NCI-H1436 (cell line): ENCODE results near the gene FAF2.
"Not testable (repeated sequence)": the region's sequence is repeated elsewhere in the genome, so short reads cannot be mapped to it uniquely, and the experiment has no call there.

Experiments used
- DNase-seq: peaks from one replicate; lab custom pipeline; 2025; lab: John Stamatoyannopoulos, UW

FAF2 gene

DNA sequence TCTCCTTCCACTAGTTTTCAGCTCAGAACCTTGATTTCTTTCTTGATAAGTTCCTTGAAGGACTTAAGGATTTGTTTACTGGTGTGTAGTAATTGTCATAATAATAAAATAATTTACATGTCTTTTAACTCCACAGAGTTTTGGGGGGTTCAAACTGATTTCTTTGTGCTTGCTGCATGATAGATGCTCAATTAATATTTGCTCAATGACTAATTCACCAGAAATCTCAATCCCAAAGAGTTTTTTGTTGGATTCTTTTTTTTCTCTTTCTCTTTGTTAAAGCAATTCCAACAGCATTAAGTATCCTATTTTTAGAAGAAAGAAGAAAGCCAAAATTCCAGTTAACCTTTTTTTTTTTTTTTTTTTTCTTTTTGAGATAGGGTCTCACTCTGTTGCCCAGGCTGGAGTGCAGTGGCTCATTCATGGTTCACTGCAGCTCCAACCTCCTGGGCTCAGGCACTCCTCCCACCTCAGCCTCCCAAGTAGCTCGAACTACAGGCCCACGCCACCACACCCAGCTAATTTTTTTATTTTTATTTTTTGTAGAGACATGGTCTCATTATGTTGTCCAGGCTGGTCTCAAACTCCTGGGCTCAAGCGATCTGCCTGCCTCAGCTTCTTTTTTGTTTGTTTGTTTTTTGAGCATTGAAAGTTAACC is 10.8 kb downstream of the FAF2 start:
- no peak for DNase-seq

- no peak for DNase-seq
Measured at GRCh38 chr5:176461349-176461748, 13.2 kb downstream of the FAF2 start.

DNA sequence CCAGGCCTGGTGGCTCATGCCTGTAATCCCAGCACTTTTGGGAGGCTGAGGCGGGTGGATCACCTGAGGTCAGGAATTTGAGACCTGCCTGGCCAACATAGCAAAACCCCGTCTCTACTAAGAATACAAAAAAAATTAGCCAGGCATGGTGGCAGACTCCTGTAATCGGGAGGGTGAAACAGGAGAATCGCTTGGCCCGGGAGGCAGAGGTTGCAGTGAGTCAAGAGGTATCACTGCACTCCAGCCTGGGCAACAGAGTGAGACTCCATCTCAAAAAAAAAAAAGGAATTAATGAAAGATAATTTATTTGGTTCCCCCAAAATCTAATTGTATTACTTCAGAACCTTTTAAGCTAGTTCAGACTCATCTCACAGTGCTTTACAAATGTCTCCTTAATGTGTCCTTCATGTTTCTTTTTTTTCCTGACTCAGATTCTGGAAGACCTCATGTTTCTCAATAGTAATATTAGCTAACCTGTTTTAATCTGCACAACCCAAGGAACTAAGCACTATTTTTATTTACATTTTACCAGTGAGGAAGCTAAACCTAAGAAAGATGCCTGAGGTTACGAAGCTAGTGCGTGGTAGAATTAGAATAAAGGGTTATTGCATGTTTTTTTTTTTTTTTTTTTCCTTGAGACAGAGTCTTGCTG is 15.1 kb downstream of the FAF2 start:
- DNase-seq, result no peak

GRCh38 chr5:176466245-176466871 is 18.2 kb downstream of the FAF2 start:
- DNase-seq, result no peak

DNA sequence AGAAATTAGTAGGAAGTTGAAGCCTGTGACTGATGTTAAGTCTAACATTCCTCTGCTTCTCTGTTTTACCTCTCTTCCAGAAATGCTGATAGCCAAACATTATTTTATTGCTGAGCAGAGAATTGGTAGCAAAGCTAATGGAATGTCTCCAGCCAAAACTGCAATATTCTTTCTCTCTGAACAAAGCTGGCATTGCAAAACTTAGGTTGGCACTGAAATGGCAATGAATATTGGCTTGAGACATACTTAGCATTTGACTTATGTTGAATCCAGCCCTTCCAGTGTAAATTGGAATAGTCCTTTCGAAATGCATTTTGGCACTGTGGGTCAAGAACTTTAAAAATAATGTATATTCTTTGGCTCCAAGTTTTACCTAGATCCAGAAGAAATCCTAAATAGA is 21.1 kb downstream of the FAF2 start:
- no peak for DNase-seq

DNA sequence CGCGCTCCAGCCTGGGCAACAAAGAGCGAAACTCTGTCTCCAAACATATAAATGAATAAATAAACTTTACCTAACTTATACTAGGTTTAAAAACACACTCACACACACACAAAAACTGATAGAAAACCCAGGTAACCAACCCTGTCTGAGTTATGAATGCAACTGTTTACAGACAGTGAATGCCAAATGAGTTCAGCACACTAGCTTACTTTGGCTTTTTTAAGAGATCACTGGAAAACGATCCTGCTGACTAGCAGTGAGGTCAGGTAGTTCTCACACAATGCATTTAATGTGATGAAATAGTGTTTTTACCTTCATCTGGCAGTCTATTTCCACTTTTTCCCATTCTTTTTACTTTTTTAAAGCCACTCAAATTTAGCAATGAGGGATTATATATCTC is 22.4 kb downstream of the FAF2 start:
- no peak for DNase-seq

DNA sequence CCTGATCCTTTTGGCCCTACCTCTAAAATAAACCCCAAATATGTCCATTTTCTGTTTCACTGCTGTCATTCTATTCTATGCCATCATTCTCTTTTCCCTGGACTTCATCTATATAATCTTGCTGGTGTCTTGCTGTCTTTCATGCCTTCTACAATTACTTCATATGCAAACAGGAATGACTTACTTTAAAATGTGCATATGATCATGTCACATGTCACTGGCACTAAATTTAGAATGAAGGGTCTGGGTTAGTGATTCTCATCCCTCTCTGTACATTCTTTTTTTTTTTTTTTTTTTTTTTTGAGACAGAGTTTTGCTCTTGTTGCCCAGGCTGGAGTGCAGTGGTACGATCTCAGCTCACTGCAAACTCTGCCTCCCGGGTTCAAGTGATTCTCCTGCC is 22.9 kb downstream of the FAF2 start:
- DNase-seq, result no peak

DNA sequence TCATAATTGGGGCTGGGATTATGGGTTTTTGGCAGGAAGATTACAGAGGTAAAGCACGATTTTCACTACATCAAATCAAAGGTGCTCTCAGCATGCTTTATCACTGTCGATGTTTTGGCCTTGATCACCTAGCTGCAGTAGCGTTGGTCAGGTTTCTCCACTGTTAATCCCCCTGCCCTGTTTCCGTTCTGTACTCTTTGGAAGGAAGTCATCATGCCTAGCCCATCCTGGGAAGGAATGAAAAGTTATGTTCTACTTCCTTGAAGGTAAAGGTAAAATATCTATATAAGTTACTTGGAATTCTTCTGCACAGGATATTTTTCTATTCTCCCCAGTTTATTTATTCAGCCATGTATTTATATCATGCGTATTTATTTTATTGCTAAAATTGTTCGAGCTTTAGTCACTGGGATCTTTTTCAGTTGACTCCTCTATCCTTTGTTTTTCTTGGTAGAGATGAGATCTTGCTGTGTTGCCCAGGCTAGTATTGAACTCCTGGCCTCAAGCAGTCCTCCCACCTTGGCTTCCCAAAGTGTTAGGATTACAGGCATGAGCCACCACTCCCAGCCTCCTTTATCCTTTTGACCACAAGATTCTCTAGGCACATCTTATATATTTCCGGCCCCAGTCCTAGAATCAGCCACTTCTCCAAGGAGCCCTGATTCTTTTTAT is 25.3 kb downstream of the FAF2 start:
- no peak for DNase-seq

GRCh38 chr5:176474476-176474875 is 26.3 kb downstream of the FAF2 start:
- DNase-seq, result no peak

GRCh38 chr5:176481711-176482110 is 33.5 kb downstream of the FAF2 start:
- no peak for DNase-seq

DNA sequence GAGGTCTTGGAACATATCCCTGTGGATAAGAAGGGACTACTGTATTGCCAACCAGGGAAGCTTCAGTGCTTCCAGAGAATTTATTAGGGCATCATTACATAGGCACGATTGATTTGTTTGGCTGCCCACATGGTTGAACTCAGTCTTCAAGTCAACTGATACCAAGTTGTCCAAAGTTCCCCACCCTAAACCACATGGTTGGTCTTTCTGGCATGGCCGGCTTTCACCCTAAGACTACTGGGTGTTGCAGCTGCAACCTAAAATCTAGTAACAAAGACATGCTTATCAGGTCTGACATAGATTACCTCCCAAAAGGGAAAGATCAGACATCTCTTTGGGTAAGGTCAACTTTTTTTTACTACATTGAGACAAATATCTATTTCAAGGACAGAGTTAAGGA is 37.0 kb downstream of the FAF2 start:
- no peak for DNase-seq

DNA sequence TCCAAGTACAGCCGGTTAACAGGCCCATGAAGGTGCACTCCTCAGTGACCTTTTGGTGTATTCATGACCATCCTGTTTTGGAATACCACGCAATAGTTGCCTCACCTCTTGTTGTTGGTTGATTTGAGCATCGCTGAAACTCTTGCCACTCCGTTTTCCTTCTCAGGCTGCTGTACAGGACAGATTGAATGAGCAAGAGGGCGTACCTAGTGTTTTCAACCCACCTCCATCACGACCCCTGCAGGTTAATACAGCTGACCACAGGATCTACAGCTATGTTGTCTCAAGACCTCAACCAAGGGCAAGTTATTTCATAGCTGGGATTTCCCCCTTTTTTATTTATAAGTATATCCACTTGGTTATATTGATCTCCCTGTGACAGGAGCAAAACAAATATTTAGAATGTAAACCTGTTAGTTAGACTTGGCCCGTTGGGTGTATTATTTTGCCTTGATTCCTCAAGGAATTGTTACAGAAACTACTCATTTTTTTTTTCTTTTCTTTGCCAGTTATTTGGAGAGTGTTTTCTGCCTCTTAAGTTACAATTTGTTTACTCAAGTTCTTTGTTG is 38.1 kb downstream of the FAF2 start:
- DNase-seq, result no peak

DNA sequence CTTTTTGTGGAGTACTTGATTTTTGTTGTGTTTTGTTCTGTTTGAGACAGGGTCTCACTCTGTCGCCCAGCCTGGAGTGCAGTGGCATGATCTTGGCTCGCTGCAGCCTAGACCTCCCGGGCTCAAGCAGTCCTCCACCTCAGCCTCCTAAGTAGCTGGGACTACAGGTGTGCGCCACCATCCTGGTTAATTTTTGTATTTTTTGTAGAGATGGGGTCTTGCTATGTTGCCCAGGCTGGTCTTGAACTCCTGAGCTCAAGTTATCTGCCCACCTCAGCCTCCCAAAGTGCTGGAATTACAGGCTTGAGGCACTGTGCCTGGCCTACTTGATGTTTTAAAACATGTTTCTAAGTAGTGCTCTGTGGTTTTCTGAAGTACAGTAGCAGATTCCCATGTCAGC is 39.0 kb downstream of the FAF2 start:
- DNase-seq, result not testable (repeated sequence)

DNA sequence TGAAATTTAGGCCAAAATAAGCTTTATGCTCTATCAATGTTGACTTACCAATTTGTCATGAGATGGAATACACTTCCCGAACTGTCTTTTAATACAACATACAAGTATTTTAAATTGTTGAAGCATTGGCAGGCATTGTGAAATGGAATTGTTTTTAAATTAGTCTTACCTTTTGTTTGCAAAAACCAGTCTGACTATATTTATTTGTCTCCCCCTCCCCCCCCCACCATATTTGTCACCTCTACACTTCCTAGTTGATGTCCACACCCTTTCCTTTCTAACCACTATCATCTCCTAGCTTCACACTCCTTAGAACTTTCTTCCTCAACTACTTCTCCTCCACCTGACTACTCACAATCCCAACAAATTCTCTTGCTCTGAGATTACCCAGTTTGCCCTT is 40.9 kb downstream of the FAF2 start:
- DNase-seq, result no peak

DNA sequence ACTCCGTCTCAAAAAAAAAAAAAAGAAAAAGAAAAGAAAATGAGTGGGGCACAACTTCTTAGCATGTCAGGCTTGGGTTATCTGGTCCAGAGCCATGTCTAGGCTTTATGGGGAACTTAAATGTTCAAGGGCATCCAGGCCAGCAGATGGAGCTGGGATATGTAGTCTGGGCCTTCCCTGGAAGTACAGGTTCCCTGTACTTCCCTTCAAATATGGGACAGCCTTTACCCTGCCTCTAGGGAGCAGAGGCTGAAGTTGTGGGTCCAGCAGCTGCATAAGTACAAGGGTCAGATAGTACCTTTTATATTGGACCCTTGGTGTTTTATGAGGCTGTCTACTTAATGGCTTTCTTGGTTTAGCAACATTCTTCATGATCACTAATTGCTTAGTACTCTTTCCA is 42.1 kb downstream of the FAF2 start:
- no peak for DNase-seq

DNA sequence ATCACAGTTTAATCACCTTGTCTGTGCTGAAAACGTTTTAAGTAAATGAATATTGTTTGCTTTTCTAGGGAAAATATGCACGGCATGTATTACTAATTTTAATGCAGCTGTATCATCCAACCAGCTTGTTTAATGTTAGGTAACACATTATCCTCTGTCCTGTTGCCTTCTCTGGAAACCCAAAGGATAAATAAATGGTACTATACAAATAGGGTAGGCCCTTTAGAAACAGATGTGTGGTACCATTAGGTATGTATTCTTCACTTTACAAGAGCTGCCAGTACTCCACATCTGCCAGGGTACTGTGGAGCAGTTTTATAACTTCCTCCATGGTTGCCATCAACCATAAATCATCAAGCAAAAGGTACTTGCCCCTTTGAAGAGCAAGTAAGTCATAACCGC is 42.9 kb downstream of the FAF2 start:
- DNase-seq, result no peak

DNA sequence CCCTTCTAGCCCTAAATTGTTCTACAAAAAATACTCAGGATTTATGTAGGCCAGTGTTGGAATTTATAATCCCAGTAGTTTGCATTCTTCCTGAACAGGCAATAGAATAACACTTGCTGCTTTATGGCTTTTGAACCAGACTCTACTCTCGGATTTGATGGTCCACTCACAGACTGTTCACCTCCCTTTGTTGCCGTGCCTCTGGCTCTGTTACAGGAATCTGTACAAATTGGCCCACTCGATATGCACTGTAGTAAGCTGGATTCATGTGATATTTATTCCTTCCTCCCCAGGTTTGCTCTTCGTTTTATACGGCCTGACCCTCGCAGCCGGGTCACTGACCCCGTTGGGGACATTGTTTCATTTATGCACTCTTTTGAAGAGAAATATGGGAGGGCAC is 43.7 kb downstream of the FAF2 start:
- no peak for DNase-seq

DNA sequence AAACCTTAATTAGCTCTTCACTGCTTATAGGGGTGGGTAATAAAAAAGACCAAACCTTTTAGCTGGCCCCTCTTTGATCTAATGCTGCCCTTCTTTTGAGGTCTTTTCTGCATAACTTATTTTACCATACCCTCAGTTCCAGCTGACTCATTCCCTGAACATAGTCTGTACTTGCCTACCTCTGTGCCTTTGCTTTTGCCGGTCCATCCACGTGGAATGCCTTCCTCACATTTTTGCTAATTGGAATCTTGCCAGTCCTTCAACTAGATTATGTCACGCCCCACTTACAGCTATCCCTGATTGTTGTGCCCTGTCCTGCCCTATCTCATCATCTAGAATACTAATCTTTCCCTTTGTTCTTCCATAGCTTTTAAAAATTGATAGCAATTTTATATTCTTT is 44.2 kb downstream of the FAF2 start:
- DNase-seq, result no peak

DNA sequence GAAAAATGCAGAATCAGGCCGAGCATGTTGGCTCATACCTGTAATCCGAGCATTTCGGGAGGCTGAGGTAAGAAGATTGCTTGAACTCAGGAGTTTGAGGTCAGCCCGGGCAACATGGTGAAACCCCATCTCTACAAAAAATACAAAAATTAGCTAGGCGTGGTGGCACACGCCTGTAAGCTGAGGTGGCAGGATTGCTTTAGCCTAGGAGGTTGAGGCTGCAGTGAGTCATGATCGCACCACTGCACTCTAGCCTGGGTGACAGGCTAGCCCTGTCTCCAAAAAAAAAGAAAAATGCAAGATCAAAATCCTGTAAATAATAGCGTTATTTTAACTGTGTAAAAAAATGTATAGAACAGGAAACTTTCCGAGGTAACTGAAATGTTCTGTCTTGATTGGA is 49.7 kb downstream of the FAF2 start:
- no peak for DNase-seq

- DNase-seq, result no peak
Measured at GRCh38 chr5:176499273-176499672, 51.1 kb downstream of the FAF2 start.

DNA sequence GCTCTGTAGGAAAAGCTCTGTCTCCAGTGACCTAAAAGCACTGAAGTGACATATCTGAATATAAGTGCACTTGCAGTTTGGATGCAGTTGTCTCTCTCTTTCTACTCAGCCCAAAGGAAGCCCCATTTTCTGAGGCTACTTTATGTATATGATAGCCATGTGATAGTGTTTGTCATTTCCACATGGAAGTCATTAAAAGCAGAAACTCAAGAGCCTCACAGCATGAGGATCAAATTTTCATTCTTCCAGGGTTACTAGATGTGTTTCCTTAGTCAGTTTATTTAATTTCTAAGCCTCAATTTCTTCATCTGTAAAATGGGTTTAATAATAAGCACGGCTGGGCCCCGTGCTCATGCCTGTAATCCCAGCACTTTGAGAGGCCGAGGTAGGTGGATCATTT is 52.3 kb downstream of the FAF2 start:
- DNase-seq, result no peak

DNA sequence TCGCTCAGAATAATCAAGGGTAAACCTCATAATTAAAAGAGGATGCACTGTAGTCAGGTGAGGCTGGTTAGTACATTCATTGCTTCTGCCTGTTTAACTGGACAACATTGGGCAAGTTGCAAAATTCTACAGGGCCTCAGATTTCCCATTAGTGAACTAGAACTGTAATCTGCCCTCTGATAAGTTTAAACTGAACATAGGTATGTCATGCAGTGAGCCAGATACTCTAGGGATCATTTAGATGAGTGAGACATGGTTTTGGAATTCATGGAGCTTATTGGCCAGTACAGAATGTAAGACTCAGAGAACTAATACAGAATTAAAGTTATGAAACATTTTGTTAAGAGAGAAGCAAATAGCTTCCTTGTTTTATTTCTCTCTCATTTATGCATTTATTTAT is 53.1 kb downstream of the FAF2 start:
- no peak for DNase-seq

GRCh38 chr5:176503496-176503895 is 55.3 kb downstream of the FAF2 start:
- no peak for DNase-seq
